Upper lobe of right lung (tissue), 1 donor: ENCODE results near the gene WDR62. TPM values are rescaled to one million over a fixed set of nuclear protein-coding genes. Genes with fewer than 3 reads are reported as not detected.

ENCODE experiments used
- ATAC-seq: fragments of 200-7000 bp; cut with Tn5 transposase; one replicate; pipeline ENCODE4 v1.9.1; 2020; ENCODE audit warnings: mild to moderate bottlenecking, moderate library complexity
- DNase-seq: peaks from one replicate; pipeline ENCODE4 v3.0.0-alpha.2; 2020
- H3K27ac ChIP-seq: fragments of 200-600 bp; one replicate; pipeline ENCODE4 v1.8.0; 2022
- H3K27me3 ChIP-seq: fragments of 200-600 bp; one replicate; pipeline ENCODE4 v1.8.0; 2022; ENCODE audit warnings: mild to moderate bottlenecking
- H3K36me3 ChIP-seq: fragments of 200-600 bp; one replicate; pipeline ENCODE4 v1.8.0; 2022
- H3K4me1 ChIP-seq: fragments of 200-600 bp; one replicate; pipeline ENCODE4 v1.8.0; 2022
- H3K4me3 ChIP-seq: fragments of 200-600 bp; one replicate; pipeline ENCODE4 v1.8.0; 2022; ENCODE audit warnings: mild to moderate bottlenecking
- H3K9me3 ChIP-seq: fragments of 200-600 bp; one replicate; pipeline ENCODE4 v1.8.0; 2022
- CTCF ChIP-seq: fragments of 200-600 bp; IDR thresholded peaks from one replicate; pipeline ENCODE4 v1.8.0; 2022; ENCODE audit warnings: antibody characterized with exemption
- intact Hi-C: fragments of 100-400 bp; cut with DNase I; formaldehyde crosslinking; loops from one replicate; pipeline ENCODE4 v1.11.0; 2022
- total RNA-seq: library from RNA; stranded (reverse); fragmentation: NEBNext Ultra II Directional; extraction: Animal tissue kit (Norgen Biotek cat#: 25700); gene quantifications from one replicate; pipeline ENCODE4 v1.2.1, GENCODE V29; 2021
- donor health status: DM: no; HTN: yes; CAD: no; lungs with severe emphysema.

The WDR62 gene
- total RNA-seq, 1 donor from 2014 or later, result 0.93 TPM

- DNase-seq, result no peak
These were observed 29.7 kb downstream of the WDR62 start for GRCh38 chr19:36084231-36085009.

GRCh38 chr19:36086326-36086725 is 31.6 kb downstream of the WDR62 start:
- no peak for ATAC-seq
- H3K4me1 ChIP-seq, result no peaks in the 10 kb centered on the region
- TF ChIP-seq CTCF, result no peak
- no peak overlapping the region for H3K27ac ChIP-seq
- no peak for DNase-seq
- no peak overlapping the region for H3K4me3 ChIP-seq
- no peaks in the 10 kb centered on the region for H3K36me3 ChIP-seq
- no peaks in the 10 kb centered on the region for H3K27me3 ChIP-seq
- H3K9me3 ChIP-seq, result no peaks in the 10 kb centered on the region
- intact Hi-C loops, result no loop called here

More at GRCh38 chr19:36084231-36085009, 29.7 kb downstream of the WDR62 start:
- Histone ChIP-seq H3K27me3 (no peaks in the 10 kb centered on the region), H3K27ac (no peak overlapping the region), H3K4me1 (no peaks in the 10 kb centered on the region), H3K36me3 (no peaks in the 10 kb centered on the region), H3K4me3 (no peak overlapping the region), H3K9me3 (no peaks in the 10 kb centered on the region)
- intact Hi-C loops, result no loop called here
- ATAC-seq, result no peak
- no peak for TF ChIP-seq CTCF

- H3K27ac ChIP-seq, result no peak overlapping the region
- H3K4me1 ChIP-seq, result no peaks in the 10 kb centered on the region
- ATAC-seq (no peak), DNase-seq (no peak)
- no peak overlapping the region for H3K4me3 ChIP-seq
- intact Hi-C loops, result no loop called here
- H3K27me3 ChIP-seq, result no peaks in the 10 kb centered on the region
- no peaks in the 10 kb centered on the region for H3K36me3 ChIP-seq
- no peaks in the 10 kb centered on the region for H3K9me3 ChIP-seq
- TF ChIP-seq CTCF, result no peak
These were observed 35.1 kb downstream of the WDR62 start for GRCh38 chr19:36089847-36090246.

GRCh38 chr19:36090910-36091695 is 36.4 kb downstream of the WDR62 start:
- TF ChIP-seq CTCF, result no peak
- intact Hi-C loops, result no loop called here
- Histone ChIP-seq H3K27me3 (no peaks in the 10 kb centered on the region), H3K4me3 (no peak overlapping the region), H3K36me3 (no peaks in the 10 kb centered on the region), H3K27ac (no peak overlapping the region), H3K4me1 (no peaks in the 10 kb centered on the region), H3K9me3 (no peaks in the 10 kb centered on the region)
- ATAC-seq, result no peak
- no peak for DNase-seq

- H3K36me3 ChIP-seq, result no peaks in the 10 kb centered on the region
- H3K27me3 ChIP-seq, result no peaks in the 10 kb centered on the region
- intact Hi-C loops, result no loop called here
- DNase-seq (no peak), ATAC-seq (no peak)
- H3K4me3 ChIP-seq, result no peak overlapping the region
- H3K4me1 ChIP-seq, result no peaks in the 10 kb centered on the region
- no peak overlapping the region for H3K27ac ChIP-seq
- H3K9me3 ChIP-seq, result no peaks in the 10 kb centered on the region
- TF ChIP-seq CTCF, result no peak
These were observed 37.9 kb downstream of the WDR62 start for GRCh38 chr19:36092566-36092965.
